GM19238 (cell line): ENCODE measurements around the gene HINT2.

Experiments
- DNase-seq: peaks from one replicate; pipeline ENCODE4 v3.0.0; 2011; ENCODE audit warnings: low spot score; ENCODE audit not compliant: insufficient read length

Gene HINT2

GRCh38 chr9:35776018-35776417 is 38.8 kb downstream of the HINT2 start:
- DNase-seq, result no peak

GRCh38 chr9:35774907-35775635 is 39.8 kb downstream of the HINT2 start:
- DNase-seq, result no peak

GRCh38 chr9:35771943-35772342 is 42.9 kb downstream of the HINT2 start:
- DNase-seq, result no peak

GRCh38 chr9:35771534-35771933 is 43.3 kb downstream of the HINT2 start:
- DNase-seq, result no peak

GRCh38 chr9:35771075-35771433 is 43.8 kb downstream of the HINT2 start:
- DNase-seq, result no peak

GRCh38 chr9:35769763-35770162 is 45.1 kb downstream of the HINT2 start:
- no peak for DNase-seq

GRCh38 chr9:35767458-35767857 is 47.4 kb downstream of the HINT2 start:
- DNase-seq, result no peak

GRCh38 chr9:35766997-35767396 is 47.8 kb downstream of the HINT2 start:
- DNase-seq, result no peak

GRCh38 chr9:35763803-35764202 is 51.0 kb downstream of the HINT2 start:
- no peak for DNase-seq

- no peak for DNase-seq
Measured at GRCh38 chr9:35763181-35763580, 51.7 kb downstream of the HINT2 start.
